Measurements from ENCODE around the gene ANKRD37. TPM values are rescaled to one million over a fixed set of nuclear protein-coding genes. Genes with fewer than 3 reads are reported as not detected.

The ANKRD37 gene
- total RNA-seq, 1 experiment from 2014 or later = 3.6 TPM

DNA sequence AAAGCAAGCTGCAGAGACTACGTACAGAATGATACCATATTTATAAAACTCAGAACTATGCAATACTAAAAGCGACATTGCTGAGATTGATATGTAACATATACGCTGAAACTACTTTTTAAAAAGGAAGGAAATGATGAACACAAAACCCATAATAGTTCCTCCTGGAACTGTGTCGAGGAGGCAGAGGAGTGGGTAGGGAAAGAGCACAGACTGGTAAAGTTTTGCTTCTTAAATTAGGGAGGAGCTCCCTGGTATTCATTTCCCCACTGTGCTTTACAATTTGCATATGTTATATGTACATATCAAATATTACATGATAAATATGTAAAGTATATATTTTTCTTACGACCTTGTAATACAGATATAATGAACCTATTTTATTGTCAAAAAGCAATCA, 15.2 kb downstream of the ANKRD37 start:
- peaks cover 9% of the 10 kb centered on the region for H3K9me3 Mint-ChIP-seq (ENCODE audit: unreplicated experiment)
- H3K27me3 Mint-ChIP-seq (ENCODE audit: insufficient read depth, unreplicated experiment) = no peaks in the 10 kb centered on the region

DNA sequence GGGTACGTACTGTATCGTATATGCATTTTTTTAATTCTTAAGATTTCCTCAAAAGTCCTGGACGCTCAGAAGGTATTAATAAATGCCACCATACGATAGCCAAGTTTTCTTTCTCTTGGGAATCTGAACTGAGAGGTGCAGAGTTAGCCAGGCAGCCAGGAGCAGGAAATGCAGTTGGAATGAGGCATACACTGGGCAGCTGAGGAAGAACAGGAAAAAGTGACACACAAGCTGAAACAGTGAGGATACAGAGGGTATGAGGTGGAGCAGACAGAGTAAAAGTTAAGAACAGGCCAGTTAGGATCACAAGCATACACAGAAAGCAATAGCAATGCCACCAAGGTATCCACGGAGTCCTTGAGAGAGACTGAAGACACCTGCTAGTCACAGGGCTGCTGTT, 15.8 kb downstream of the ANKRD37 start:
- BruUV-seq (replicated peaks) = no TSS peak
- H3K36me3 ChIP-seq (ENCODE audit: control insufficient read depth, insufficient read depth, low read length) = no peaks in the 10 kb centered on the region
- H3K27ac Mint-ChIP-seq (ENCODE audit: unreplicated experiment) = no peak overlapping the region
- intact Hi-C loops (cut with micrococcal nuclease; ENCODE audit: unreplicated experiment) = no loop called here
- no peaks in the 10 kb centered on the region for H3K9me3 ChIP-seq
- CTCF ChIA-PET = no interaction called here
- H3K36me3 Mint-ChIP-seq (ENCODE audit: insufficient read depth, unreplicated experiment) = peaks cover 5% of the 10 kb centered on the region
- DNase-seq = no peak
- H3K4me3 Mint-ChIP-seq (ENCODE audit: unreplicated experiment) = no peak overlapping the region
- peaks cover 9% of the 10 kb centered on the region for H3K9me3 Mint-ChIP-seq (ENCODE audit: unreplicated experiment)
- POLR2A ChIA-PET = no interaction called here
- no peaks in the 10 kb centered on the region for H3K4me1 Mint-ChIP-seq (ENCODE audit: low read depth, unreplicated experiment)
- H3K27me3 Mint-ChIP-seq (ENCODE audit: insufficient read depth, unreplicated experiment) = no peaks in the 10 kb centered on the region
- no peak overlapping the region for H3K4me3 ChIP-seq (ENCODE audit: low read depth, low read length)
- H3K27me3 ChIP-seq (replicated peaks; ENCODE audit: control insufficient read depth, insufficient read depth, low read length) = no peaks in the 10 kb centered on the region
- no peaks in the 10 kb centered on the region for H3K4me1 ChIP-seq
- TF ChIP-seq, protein P1, sequence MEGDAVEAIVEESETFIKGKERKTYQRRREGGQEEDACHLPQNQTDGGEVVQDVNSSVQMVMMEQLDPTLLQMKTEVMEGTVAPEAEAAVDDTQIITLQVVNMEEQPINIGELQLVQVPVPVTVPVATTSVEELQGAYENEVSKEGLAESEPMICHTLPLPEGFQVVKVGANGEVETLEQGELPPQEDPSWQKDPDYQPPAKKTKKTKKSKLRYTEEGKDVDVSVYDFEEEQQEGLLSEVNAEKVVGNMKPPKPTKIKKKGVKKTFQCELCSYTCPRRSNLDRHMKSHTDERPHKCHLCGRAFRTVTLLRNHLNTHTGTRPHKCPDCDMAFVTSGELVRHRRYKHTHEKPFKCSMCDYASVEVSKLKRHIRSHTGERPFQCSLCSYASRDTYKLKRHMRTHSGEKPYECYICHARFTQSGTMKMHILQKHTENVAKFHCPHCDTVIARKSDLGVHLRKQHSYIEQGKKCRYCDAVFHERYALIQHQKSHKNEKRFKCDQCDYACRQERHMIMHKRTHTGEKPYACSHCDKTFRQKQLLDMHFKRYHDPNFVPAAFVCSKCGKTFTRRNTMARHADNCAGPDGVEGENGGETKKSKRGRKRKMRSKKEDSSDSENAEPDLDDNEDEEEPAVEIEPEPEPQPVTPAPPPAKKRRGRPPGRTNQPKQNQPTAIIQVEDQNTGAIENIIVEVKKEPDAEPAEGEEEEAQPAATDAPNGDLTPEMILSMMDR (IDR thresholded peaks at IDR 0.05; ENCODE audit: insufficient read depth in 1 of 2, low read depth in 1 of 2, low read length in 1 of 2, severe bottlenecking in 1 of 2, unreplicated experiment in 1 of 2) = no peak

More for the DNA sequence above, 15.2 kb downstream of the ANKRD37 start:
- Mint-ChIP-seq H3K36me3 (ENCODE audit: insufficient read depth, unreplicated experiment) (peaks cover 5% of the 10 kb centered on the region), H3K4me3 (ENCODE audit: unreplicated experiment) (no peak overlapping the region), H3K4me1 (ENCODE audit: low read depth, unreplicated experiment) (no peaks in the 10 kb centered on the region), H3K27ac (ENCODE audit: unreplicated experiment) (no peak overlapping the region)
- POLR2A ChIA-PET = no interaction called here
- Histone ChIP-seq H3K4me1 (no peaks in the 10 kb centered on the region), H3K36me3 (ENCODE audit: control insufficient read depth, insufficient read depth, low read length) (no peaks in the 10 kb centered on the region), H3K4me3 (ENCODE audit: low read depth, low read length) (no peak overlapping the region), H3K27me3 (replicated peaks; ENCODE audit: control insufficient read depth, insufficient read depth, low read length) (no peaks in the 10 kb centered on the region), H3K9me3 (no peaks in the 10 kb centered on the region)
- no TSS peak for BruUV-seq (replicated peaks)
- intact Hi-C loops (cut with micrococcal nuclease; ENCODE audit: unreplicated experiment) = no loop called here
- CTCF ChIA-PET = no interaction called here
- TF ChIP-seq, protein P1 (IDR thresholded peaks at IDR 0.05; ENCODE audit: insufficient read depth in 1 of 2, low read depth in 1 of 2, low read length in 1 of 2, severe bottlenecking in 1 of 2, unreplicated experiment in 1 of 2) = no peak
- no peak for DNase-seq

DNA sequence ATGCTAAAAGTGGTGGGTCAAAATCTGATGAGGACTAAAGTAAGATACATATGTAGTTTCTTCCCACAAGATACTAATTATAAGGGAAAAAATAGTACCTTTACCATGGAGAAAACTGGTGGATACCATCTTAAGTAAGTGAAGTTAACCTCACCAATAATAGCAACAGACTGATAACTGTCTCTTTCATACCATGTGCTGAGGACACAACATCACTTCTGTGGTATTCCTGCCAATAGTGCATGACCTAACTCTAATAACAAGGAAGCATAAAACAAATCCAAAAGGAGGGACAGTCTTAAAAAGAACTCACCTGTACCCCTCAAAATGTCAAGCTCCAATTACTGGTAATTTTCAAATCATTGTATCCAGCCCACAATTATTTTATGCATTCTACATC, 20.3 kb downstream of the ANKRD37 start:
- ChIA-PET POLR2A (no interaction called here), CTCF (no interaction called here)
- no peak for DNase-seq
- Histone ChIP-seq H3K27me3 (replicated peaks; ENCODE audit: control insufficient read depth, insufficient read depth, low read length) (no peaks in the 10 kb centered on the region), H3K4me3 (ENCODE audit: low read depth, low read length) (no peak overlapping the region), H3K9me3 (no peaks in the 10 kb centered on the region), H3K4me1 (no peaks in the 10 kb centered on the region), H3K36me3 (ENCODE audit: control insufficient read depth, insufficient read depth, low read length) (no peaks in the 10 kb centered on the region)
- Mint-ChIP-seq H3K4me1 (ENCODE audit: low read depth, unreplicated experiment) (no peaks in the 10 kb centered on the region), H3K27me3 (ENCODE audit: insufficient read depth, unreplicated experiment) (no peaks in the 10 kb centered on the region), H3K4me3 (ENCODE audit: unreplicated experiment) (no peak overlapping the region), H3K36me3 (ENCODE audit: insufficient read depth, unreplicated experiment) (no peaks in the 10 kb centered on the region), H3K9me3 (ENCODE audit: unreplicated experiment) (no peaks in the 10 kb centered on the region), H3K27ac (ENCODE audit: unreplicated experiment) (no peak overlapping the region)
- no TSS peak for BruUV-seq (replicated peaks)
- intact Hi-C loops (cut with micrococcal nuclease; ENCODE audit: unreplicated experiment) = no loop called here
- TF ChIP-seq, protein P1 (IDR thresholded peaks at IDR 0.05; ENCODE audit: insufficient read depth in 1 of 2, low read depth in 1 of 2, low read length in 1 of 2, severe bottlenecking in 1 of 2, unreplicated experiment in 1 of 2) = no peak
